ENCODE measurements around the gene KAT2A.
"Not testable (repeated sequence)": the region's sequence is repeated elsewhere in the genome, so short reads cannot be mapped to it uniquely, and the experiment has no call there.

Gene KAT2A

DNA sequence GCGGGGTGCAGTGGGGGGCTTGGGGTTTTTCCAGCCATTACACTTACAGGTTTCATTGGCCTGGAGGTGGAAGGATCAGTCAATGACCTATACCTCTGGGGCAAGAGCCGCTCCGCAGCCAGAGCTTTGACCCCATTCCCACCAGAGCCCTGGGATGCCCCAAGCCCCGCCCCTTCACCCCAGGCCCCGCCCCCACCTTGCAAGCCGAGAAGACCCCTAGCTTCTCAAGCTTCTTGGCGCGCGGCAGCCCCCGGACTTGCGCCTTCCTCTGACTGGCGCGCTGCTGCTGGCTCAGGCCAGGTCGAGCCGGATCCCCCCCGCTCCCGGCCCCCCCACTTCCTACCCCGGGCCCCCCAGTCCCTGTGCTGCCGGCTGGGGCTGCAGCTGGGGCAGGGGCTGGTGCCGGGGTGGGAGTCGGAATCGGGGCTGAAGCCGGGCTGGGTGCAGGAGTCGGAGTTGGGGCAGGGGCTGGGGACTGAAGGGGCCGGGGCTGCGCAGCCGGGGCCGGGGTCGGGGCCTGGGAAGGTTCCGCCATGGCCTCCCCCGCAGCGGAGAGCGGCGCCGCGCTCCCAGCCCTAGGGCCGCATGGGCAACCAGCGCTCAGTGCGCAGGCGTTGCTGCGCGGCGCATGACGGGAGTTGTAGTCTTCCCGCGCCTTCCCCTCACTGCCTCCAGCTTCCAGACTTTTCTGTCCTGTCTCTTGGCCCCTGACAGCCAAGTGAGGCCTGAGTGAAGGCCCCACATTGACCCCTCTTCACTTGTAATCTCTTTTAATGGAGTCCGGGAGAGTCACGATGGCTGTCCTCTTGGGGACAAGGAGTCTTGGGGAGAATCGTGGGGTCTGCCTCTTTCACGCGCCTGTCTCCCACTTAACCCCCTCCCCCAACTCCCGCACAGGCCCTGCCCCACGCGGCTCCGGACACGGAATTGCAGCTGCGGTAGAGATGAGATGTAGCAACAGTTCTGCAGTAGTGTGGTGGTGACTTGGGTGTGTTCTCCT lies at the start of gene KAT2A:
Gene KAT2A, minus strand, starts transcription at position 598 of the 1,000 bp plus-strand sequence. Its CDS starts 63 bp downstream, at position 535.
- DNase-seq (ENCODE audit: low read depth): peak; percentile 51

DNA sequence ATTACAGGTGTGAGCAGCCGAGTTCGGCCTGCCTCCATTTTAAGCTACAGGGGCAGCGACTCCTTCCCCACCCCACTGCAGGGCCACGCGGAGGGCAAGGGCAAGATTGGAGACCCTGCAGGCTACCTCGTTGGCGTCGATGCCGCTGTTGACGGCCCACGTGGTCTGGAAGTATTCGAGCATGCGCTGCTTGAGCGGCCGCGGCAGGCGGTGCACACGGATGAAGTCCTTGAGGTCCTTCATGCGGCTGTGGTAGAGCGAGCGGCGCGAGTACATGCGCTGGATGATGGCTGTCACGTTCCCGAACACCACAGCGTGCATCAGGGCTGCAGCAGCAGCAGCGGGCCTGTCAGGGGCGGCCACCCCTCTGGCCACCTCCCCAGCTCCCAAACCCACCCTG lies 48.2 kb upstream of the KAT2A start:
- no peak for DNase-seq (ENCODE audit: low read depth)

DNA sequence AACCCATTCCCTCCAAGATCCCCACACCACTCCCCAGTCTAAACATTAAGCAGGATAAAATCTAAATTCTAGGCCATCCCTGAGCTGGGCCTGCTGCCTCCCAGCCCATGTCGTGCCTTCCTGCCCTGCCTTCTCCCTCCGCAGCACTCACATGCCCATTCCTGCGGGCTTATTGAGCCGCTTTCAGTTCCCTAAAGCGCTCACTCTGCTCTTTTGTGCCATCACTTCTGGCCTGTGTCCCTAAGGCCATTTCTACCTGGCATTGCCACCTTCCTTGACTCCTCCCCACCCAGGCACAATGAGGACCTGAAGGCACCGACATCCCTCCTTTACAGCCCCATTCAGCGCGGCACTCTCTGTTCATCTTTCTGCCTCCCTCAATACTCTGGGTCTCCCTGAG lies 46.6 kb upstream of the KAT2A start:
- no peak for DNase-seq (ENCODE audit: low read depth)

DNA sequence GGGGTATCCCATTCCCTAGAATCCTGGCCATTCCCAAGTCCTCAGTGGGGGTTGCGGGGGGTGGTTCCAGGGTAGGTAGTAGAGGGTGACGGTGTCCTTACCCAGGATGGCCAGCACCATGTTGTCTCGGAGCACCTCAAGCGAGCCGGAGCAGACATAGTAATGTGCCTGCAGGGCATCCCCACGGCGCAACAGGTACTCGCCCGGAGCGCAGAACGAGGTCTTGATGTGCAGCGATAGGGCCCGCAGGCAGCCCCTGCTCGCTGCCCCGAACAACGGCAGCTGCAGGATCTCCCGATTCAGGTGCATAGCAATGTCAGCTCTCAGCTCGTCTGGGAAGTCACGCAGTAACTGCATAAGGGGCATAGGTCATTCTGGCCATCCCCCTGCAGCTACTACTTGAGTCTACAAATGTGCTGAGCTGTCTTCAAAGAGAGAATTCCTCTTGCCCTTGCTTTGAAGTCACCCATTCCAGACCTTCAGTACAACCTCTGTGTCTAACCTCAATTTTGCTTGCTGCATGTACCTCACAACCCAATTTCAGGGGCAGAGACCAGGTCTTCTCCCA lies 45.1 kb upstream of the KAT2A start:
- no peak for DNase-seq (ENCODE audit: low read depth)

DNA sequence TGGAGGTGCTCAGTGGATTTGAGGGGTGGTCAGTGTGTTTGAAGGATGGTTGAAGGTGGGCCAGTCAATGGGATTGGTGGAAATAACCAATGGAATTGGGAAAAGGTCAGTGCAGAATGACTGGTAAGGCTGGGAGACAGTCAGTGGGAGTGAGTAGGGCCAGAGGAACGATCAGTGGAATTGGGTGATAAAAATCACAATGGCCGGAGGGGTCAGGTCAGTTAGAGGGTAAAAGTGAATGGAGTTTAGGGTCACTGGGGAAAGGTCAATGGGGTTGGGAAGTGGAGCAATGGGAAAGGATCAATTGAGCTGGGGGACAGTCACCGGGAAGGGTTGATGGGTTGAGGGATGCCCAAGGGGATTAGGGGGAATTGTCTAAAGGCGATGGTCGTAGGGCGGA lies 44.6 kb upstream of the KAT2A start:
- DNase-seq (ENCODE audit: low read depth): no peak

DNA sequence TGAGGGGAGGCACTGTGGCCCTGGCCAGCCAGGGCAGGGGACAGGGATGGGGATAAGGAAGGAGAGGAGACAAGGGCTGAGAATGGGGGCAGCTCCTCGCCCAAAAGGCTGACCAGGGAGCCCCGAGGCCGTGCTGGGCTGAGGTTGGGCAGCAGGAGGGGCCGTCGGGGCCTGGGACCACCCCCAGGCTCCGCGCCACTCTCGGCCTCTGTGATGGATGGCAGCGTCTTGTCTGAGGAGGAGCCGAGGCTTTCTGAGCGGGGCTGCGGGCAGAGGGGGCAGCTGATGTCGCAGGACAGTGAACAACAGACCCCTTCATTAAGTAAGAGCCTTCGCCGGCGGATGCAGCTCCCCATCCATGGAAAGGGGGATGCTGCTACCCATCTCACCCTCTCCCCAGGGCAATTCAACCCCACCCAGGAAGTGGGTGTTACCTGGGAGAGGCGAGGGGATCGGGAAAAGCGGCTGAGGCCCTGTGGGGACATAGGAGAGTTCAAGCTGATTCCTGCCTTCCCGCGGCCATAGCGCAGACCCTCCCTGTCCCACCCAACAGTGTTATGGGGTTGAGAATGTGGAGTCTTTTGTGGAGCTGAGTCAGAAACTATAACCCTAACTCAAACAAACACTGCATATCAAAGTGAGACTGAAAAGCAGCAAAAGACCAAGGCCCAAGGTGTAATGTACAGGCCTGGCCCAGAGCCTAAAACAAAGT lies 42.7 kb upstream of the KAT2A start:
- DNase-seq (ENCODE audit: low read depth): no peak

DNA sequence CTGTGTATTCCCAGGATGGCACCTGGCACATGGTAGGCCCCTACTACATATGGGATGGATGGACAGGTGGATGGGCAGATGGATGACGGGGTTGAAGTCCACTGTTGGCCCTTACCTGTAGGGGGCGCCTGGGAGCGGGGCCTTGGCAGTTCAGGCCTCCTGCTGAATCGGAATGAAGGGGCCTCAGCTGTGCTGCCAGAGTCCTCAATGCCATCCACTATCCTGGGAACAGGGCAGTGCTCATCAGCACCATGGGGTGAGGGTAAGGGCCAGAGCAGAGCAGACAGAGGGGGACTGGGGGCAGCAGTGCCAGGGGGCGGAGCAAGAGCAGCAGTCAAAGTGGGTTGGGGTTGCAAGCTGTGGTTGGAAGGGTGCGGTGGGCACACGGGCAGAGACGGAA lies 41.9 kb upstream of the KAT2A start:
- no peak for DNase-seq (ENCODE audit: low read depth)

DNA sequence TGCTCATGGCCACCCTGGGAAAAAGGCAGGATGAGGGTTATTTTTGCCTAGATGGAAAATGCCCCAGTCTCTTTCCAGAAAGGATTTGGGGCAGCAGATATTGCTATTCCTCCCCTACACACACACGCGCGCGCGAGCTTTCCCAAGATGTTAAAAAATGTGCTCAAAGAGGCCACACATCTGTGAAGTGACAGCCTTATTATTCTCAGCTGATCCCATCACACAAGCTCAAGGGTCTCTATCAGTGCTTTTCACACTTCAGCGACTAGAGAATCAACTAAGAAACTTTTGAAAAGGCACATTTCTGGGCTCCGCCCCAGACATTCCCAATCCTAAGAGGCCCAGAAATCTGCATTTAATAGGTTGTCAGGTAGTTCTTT lies 39.4 kb upstream of the KAT2A start:
- no peak for DNase-seq (ENCODE audit: low read depth)

DNA sequence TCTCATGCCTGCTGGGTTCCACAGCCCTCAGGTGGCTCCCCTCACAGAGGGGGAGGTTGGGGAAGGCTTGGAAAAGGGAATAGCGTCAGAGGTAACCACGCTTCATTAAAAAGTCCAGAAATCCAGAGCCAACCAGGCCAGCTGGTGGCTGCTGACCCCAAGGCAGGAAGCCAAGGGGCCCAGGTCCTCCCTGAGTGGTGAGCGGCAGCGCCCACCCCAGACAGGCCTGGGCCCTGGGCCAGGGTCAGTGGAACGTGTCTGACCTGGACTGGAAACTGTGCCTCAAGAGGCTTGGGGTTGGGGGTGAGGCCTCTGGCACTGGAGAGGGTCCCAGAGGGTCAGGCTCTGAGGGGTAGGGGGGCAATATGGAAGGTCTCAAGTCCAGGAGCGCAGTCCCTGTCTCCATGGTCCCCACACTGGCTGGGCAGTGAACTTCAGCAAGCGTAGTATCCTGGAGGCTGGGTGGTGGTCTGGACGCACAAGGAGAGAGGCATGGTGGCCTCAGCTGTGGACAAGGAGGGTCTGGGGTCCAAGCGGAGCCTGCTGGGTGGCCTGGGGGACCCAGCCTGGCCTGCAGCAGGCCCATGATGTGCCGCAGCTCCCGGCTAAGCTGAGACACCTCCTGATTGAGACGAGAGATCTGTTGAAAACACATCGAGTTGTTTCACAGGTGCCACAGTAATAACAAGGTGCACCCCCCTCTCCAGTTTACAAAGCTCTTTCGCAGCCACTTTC lies 38.8 kb upstream of the KAT2A start:
- DNase-seq (ENCODE audit: low read depth): no peak

DNA sequence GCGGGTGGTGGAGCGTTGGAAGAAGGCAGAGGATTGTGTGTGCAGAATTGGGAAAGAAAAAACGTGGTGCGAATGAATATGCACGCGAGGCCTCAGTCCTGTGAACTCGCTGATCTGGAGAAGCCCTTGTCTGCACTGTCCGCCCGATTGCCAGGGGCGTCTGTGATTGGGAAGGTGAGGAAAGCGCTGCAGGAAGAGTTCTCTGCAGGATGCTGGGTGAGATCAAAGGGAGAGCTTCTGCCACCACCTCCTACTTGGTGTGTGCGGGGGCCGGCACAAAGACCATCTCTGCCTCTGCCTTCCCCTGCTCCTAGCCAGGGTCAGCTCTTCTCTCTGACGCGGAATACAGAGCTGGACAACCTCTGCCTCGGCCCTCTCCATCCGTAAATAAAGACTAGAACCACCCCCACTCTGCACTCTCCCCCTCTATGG lies 34.5 kb upstream of the KAT2A start:
- no peak for DNase-seq (ENCODE audit: low read depth)

DNA sequence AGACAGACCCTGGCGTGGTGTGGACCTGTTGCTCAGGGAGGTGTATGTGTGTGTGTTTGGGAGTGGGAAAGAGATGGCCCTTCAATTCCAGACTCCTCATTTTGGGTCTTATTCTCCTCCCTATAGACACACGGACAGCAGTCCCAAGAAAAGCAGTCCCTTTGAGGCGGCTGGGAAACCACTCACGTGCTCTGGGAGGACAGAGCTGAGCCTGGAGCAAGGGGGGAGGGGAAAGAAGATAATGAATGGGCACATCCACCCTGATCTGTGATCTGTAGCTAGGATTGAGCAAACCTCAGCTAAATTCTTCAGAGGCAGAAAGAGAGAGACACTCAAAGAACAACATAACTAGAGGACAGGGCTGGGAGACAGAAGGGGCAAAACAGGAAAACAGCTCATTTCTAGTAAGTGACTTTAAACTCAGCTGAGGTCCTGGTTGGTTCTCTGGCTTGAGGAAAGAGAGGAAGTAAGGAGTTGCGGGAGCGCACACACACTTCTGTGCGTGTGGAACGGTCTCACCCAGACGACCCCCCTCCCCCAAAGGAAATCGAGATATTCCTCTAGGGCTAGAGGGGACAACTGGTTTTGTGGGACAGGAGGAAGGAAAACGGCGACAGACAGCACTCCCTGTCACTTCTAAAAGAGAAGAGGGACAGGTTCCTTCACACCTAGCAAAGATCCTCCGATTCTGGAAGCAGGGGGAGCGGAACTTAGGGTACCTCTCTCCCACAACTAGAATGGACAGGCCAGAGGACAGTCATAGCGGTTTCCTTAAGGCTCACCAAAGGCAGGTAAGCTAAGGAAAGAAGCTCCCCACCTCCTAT lies 33.0 kb upstream of the KAT2A start:
- no peak for DNase-seq (ENCODE audit: low read depth)

DNA sequence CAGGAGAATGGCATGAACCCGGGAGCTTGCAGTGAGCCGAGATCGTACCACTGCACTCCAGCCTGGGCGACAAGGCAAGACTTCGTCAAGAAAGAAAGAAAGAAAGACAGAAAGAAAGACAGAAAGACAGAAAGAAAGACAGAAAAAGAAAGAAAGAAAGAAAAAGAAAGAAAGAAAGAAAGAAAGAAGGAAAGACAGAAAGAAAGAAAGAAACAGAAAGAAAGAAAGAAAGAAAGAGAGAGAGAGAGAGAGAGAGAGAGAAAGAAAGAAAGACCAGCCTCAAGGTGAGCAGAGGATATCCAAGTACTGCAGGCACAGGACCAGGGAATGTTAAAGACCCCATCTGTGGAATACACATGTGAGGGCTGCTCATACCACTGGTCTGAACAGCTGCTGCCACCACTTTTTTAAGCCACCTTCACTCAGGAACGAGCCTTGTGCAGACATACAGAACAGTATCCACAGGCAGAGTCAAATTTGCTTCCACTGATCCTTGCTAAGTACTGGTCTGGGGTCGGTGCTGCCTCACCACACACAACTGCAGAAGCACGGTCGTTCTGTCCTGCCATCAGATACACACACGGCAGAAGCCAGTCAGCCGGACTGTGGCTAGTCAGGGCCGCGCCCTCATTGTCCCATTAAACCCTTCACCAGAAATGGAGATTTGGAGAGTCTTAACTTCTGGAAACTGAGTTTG lies 25.9 kb upstream of the KAT2A start:
- DNase-seq (ENCODE audit: low read depth): no peak

DNA sequence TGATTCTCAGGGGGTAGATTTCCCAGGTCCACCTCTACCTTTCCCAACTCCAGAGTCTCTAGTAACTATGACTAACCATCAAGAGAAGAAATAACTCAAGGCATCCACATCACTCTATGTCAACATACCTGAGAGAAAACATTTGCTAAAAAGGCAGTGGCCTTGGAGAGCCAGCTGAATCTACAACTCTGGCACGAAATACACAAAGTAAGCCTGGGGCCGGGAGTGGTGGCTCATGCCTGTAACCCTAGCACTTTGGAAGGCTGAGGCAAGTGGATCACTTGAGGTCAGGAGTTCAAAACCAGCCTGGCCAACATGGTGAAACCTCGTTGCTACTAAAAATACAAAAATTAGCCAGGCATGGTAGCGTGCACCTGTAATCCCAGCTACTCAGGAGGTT lies 22.0 kb upstream of the KAT2A start:
- DNase-seq (ENCODE audit: low read depth): not testable (repeated sequence)

DNA sequence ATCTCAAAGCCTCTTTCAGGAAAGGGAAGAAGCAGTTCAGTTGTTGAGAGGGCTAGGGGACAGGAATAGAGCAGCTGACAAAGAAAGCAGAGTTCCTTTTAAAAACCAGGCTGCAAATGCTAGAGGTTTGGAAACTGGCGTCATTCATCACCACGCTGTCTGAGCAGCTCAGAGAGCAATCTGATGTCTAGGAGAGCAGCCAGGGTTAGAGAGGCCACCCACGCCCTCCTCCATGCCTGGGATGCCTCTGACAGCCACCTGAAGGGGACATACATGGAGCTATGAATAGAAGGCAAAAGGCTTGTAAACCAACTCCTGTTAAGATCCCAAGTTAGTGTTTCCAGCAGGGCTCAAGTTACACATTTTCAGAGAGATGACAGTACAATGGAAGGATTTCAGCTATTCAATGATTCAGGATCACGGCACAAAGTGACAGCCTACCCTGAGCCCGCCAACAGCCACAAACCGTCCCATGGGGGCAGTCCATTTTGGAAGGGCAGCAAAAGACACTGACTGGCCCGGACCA lies 21.3 kb upstream of the KAT2A start:
- DNase-seq (ENCODE audit: low read depth): no peak

DNA sequence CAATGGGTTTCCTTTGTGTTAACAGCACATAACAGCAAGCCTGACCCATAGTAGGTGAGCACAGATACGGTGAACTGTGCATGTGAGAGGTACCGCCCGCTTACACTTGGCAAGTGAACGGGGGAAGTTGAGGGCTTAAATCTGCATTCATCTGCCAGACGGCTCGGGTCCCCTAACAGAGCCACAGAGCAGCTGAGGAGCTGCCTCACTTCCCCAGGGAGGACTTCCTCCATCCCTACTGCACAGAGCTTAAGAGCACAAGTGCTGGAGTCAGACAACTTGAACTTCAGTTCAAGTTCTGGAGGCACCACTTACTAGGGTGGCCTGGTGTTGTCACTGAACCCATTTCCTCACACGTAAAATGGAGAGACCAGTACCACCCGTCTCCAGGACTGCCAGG lies 20.2 kb upstream of the KAT2A start:
- DNase-seq (ENCODE audit: low read depth): no peak

DNA sequence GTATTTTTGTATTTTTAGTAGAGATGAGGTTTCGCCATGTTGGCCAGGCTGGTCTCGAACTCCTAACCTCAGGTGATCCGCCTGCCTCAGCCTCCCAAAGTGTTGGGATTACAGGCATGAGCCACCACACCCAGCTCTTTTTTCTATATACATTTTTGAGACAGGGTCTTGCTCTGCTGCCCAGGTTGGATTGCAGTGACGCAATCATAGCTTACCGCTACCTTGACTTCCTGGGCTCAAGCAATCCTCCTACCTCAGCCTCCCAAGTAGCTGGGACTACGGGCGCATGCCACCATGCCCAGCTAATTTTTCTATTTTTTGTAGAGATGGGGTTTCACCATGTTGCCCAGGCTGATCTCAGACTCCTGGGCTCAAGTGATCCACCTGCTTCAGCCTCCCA lies 19.5 kb upstream of the KAT2A start:
- not testable (repeated sequence) for DNase-seq (ENCODE audit: low read depth)

DNA sequence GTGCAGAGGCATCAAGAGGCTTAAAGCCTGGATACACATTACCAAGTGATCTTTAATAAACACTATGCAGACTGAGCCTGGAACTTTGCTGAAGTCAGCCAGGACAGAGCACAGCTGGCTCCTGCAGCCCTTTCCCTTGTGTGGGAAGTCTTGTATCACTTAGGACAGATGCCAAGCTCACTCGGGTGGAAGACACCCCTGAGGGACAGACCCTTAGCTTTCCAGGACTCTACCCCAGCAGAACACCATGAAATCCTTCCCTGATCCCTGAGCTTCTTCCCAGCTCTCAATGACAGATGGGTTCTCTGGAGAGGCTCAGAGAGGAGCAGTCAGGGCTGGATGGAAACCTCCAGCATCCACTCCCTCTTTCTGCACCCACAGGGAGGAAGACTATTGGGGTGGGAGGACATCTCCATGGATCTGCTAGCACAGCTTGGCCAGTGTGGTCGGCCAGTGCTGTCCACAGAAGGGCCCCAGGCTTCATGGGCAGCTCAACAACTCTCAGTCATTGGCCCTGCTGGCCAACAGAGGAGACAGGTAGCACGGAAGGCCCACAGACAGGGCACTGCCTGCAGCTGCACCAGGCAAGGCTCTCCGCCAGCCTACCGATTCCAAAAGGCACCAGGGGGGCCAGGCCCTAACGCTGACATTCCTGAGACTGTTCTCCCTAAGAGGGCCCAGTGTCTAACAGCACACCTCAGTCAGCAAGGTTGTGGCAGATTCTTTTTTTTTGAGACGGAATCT lies 17.8 kb upstream of the KAT2A start:
- no peak for DNase-seq (ENCODE audit: low read depth)

DNA sequence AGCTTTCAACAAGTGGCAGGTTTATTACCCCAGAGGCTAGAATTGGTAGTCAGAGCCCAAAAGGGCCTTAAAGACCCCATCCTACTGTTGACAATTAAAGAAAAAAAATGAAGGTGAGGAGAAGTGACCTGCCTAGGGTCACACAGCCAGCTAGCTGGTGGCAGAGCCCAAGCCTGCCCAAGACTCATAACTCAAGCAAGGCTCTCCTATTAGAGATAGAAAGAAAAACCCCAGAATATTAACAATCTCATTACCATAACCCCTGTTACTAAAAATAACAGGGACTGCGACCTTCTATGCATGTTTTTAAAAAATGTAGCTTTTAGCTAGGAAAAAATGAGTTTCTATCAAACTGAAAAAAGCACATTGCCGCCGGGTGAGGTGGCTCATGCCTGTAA lies 15.5 kb upstream of the KAT2A start:
- no peak for DNase-seq (ENCODE audit: low read depth)

Data from stimulated activated CD8-positive, alpha-beta memory T cell treated with anti-CD3 and anti-CD28 coated beads, Interleukin-12 subunit alpha, Interleukin-12 subunit beta, amount 100 ng/mL, for 1 hour (primary cell).